GM12878 (cell line): Measurements from ENCODE around the gene FAM227A. TPM values are rescaled to one million over a fixed set of nuclear protein-coding genes. Genes with fewer than 3 reads are reported as not detected.
A peak's percentile ranks its signal among the peaks of the same experiment; 100 is the strongest.

Source experiments
- ATAC-seq: fragments of 200-7000 bp; cut with Tn5 transposase; 3 replicates; pipeline ENCODE4 v1.9.1; 2020; ENCODE audit warnings: mild to moderate bottlenecking, moderate library complexity
- BruUV-seq: library from RNA; stranded (reverse); fragments of 400-500 nt; replicated peaks from 2 replicates; lab custom pipeline; 2021; lab: Mats Ljungman, UMichigan
- CTCF ChIA-PET: fragments of 300-600 bp; sonication (Branson Sonifier 250); formaldehyde crosslinking; extraction: SDS; loops from one replicate; lab custom pipeline; 2021; ENCODE audit warnings: inconsistent platforms; lab: Yijun Ruan, JAX
- POLR2A ChIA-PET: fragments of 350-600 bp; formaldehyde crosslinking; extraction: SDS; loops from one replicate; lab custom pipeline; 2021; ENCODE audit warnings: inconsistent platforms; lab: Charles Lee
- RAD21 ChIA-PET: fragments of 300-600 bp; sonication (Branson Sonifier 250); formaldehyde crosslinking; loops from one replicate; lab custom pipeline; 2023; ENCODE audit warnings: antibody characterized with exemption; ENCODE audit not compliant: unreplicated experiment; lab: Charles Lee
- SMC1A ChIA-PET: fragments of 300-600 bp; sonication (Branson Sonifier 250); formaldehyde crosslinking; loops from one replicate; lab custom pipeline; 2023; ENCODE audit not compliant: unreplicated experiment, uncharacterized antibody; lab: Charles Lee
- DNase-seq: peaks from one replicate; pipeline ENCODE4 v3.0.0-alpha.2; 2011; ENCODE audit warnings: low read depth, low spot score
- FAIRE-seq: peaks from 3 replicates; lab custom pipeline; 2011; peaks lifted over from hg19 to GRCh38; lab: Jason Lieb, UNC
- H2AFZ ChIP-seq: 2 replicates; pipeline ENCODE4 v1.6.0; 2011; ENCODE audit warnings: low read depth, low read length, control low read depth; ENCODE audit not compliant: control insufficient read depth
- H3K27ac ChIP-seq: 2 replicates; pipeline ENCODE4 v1.5.1; 2011; ENCODE audit warnings: control low read depth; ENCODE audit not compliant: control insufficient read depth, insufficient read depth
- H3K27me3 ChIP-seq, 2 experiments: replicated peaks in 1 of 2; 2 replicates each; pipeline versions ENCODE4 v1.6.0 to v1.6.1; 2011; ENCODE audit warnings: low read length in 1 of 2; ENCODE audit not compliant: control insufficient read depth in 2 of 2, insufficient read depth in 2 of 2
- H3K36me3 ChIP-seq, 2 experiments: 2 replicates each; pipeline ENCODE4 v1.5.1; 2011; ENCODE audit warnings: low read length in 1 of 2; ENCODE audit not compliant: control insufficient read depth in 2 of 2, insufficient read depth in 2 of 2
- H3K4me1 ChIP-seq: 2 replicates; pipeline ENCODE4 v1.6.1; 2011; ENCODE audit warnings: mild to moderate bottlenecking, low read length, moderate library complexity, mixed read lengths; ENCODE audit not compliant: control insufficient read depth, insufficient read depth
- H3K4me2 ChIP-seq: 2 replicates; pipeline ENCODE4 v1.6.0; 2011; ENCODE audit warnings: control low read depth; ENCODE audit not compliant: control insufficient read depth, insufficient read depth
- H3K4me3 ChIP-seq: fragments of 200-600 bp; sonication (generic); 2 replicates; pipeline ENCODE4 v1.5.1; 2016
- H3K79me2 ChIP-seq: 2 replicates; pipeline ENCODE4 v1.6.0; 2011; ENCODE audit warnings: low read length; ENCODE audit not compliant: control insufficient read depth, insufficient read depth
- H3K9ac ChIP-seq: 2 replicates; pipeline ENCODE4 v1.8.0; 2011; ENCODE audit warnings: low read length, control low read depth, mixed read lengths; ENCODE audit not compliant: control insufficient read depth, insufficient read depth
- H3K9me3 ChIP-seq: replicated peaks from 3 replicates; pipeline ENCODE4 v1.5.1; 2011; ENCODE audit warnings: mild to moderate bottlenecking, low read length; ENCODE audit not compliant: control insufficient read depth, insufficient read depth
- H4K20me1 ChIP-seq: 2 replicates; pipeline ENCODE4 v1.6.0; 2011; ENCODE audit not compliant: control insufficient read depth, insufficient read depth
- CBFB ChIP-seq: IDR thresholded peaks from 2 replicates; pipeline ENCODE4 v1.6.1; 2016; ENCODE audit warnings: antibody characterized with exemption, low read depth
- CEBPB ChIP-seq, 2 experiments: fragments of 150-350 bp in 1 of 2; IDR thresholded peaks; 2 replicates each; pipeline ENCODE4 v1.6.1; 2012 to 2014; ENCODE audit warnings: low read depth in 2 of 2, low read length in 2 of 2, borderline replicate concordance in 1 of 2, inconsistent platforms in 1 of 2
- CREB1 ChIP-seq: IDR thresholded peaks from 2 replicates; pipeline ENCODE4 v1.6.1; 2012; ENCODE audit warnings: low read depth, mild to moderate bottlenecking, inconsistent platforms
- E2F4 ChIP-seq: IDR thresholded peaks from 2 replicates; pipeline ENCODE4 v1.6.1; 2012; ENCODE audit warnings: low read depth, low read length, improper control_type of control experiment
- POLR2A ChIP-seq: IDR thresholded peaks from 2 replicates; pipeline ENCODE4 v1.6.1; 2011; ENCODE audit warnings: low read depth, mild to moderate bottlenecking, low read length
- POU2F2 ChIP-seq: IDR thresholded peaks from 3 replicates; pipeline ENCODE4 v1.6.1; 2011; ENCODE audit warnings: low read depth, mild to moderate bottlenecking, low read length, borderline replicate concordance
- RB1 ChIP-seq: fragments of 450-650 bp; formaldehyde crosslinking; IDR thresholded peaks from 2 replicates; pipeline ENCODE4 v1.6.1; 2017; ENCODE audit warnings: mild to moderate bottlenecking, borderline replicate concordance
- SMC3 ChIP-seq: IDR thresholded peaks from 2 replicates; pipeline ENCODE4 v1.6.1; 2011; ENCODE audit warnings: low read length, improper control_type of control experiment, borderline replicate concordance
- SREBF1 ChIP-seq: IDR thresholded peaks from 2 replicates; pipeline ENCODE4 v1.6.1; 2012; ENCODE audit warnings: mild to moderate bottlenecking, low read length
- TAF1 ChIP-seq: IDR thresholded peaks from 2 replicates; pipeline ENCODE4 v1.6.1; 2011; ENCODE audit warnings: mild to moderate bottlenecking, low read depth, low read length, borderline replicate concordance
- TARDBP ChIP-seq: IDR thresholded peaks from 2 replicates; pipeline ENCODE4 v1.6.1; 2016; ENCODE audit warnings: borderline replicate concordance
- TBL1XR1 ChIP-seq: IDR thresholded peaks from 2 replicates; pipeline ENCODE4 v1.6.1; 2012; ENCODE audit warnings: low read depth, low read length, improper control_type of control experiment
- ZNF274 ChIP-seq: IDR thresholded peaks from one replicate; pipeline ENCODE4 v1.8.0; 2011; ENCODE audit not compliant: insufficient read length, insufficient read depth
- WGBS: methylation state at CpG from one replicate; pipeline ENCODE4 v1.1.6; 2016; ENCODE audit warnings: low lambda C conversion rate; ENCODE audit not compliant: insufficient replicate concordance, insufficient coverage; ENCODE audit errors: missing lambda C conversion rate; 5-methylcytosine and 5-hydroxymethylcytosine counted together
- in situ Hi-C: fragments of 300-500 bp; cut with MboI; formaldehyde crosslinking; loops from 9 replicates; pipeline ENCODE4 v1.14.3; 2018; ENCODE audit warnings: mixed read lengths
- intact Hi-C: fragments of 100-400 bp; cut with micrococcal nuclease; formaldehyde crosslinking; loops from one replicate; pipeline ENCODE4 v1.14.2; 2022; ENCODE audit not compliant: unreplicated experiment
- polyA plus RNA-seq, 11 experiments: library from polyadenylated mRNA; depleted of rRNA in 4 of 11; unstranded in 6 of 11; stranded (reverse) in 5 of 11; fragments of >200 nt; fragmentation: Nextera tagmentation in 4 of 11; fragmentation: Illumina TruSeq in 1 of 11; extraction: Ambion mirVana in 4 of 11; extraction: Trizol in 1 of 11; gene quantifications; 1 replicate in 1 of 11; 2 replicates in 10 of 11; pipeline versions ENCODE4 v1.2.1 to v1.2.3, GENCODE V29; 2011 to 2016; ENCODE audit warnings: inconsistent platforms in 2 of 11, missing spikeins in 2 of 11, low read depth in 1 of 11
- total RNA-seq, 4 experiments: library from RNA; depleted of rRNA in 3 of 4; stranded (reverse); fragments of >200 nt in 3 of 4; fragmentation: Illumina TruSeq in 1 of 4; extraction: Trizol in 1 of 4; gene quantifications; 2 replicates each; pipeline versions ENCODE4 v1.2.1 to v1.2.3, GENCODE V29; 2013 to 2021
- TF ChIP-seq, protein P1 (sequence below), 3 experiments: IDR thresholded peaks in 2 of 3; conservative IDR thresholded peaks in 1 of 3; 2 replicates each; pipeline ENCODE4 v1.5.1; 2011; ENCODE audit warnings: low read depth in 3 of 3, low read length in 3 of 3, mild to moderate bottlenecking in 3 of 3, control low read depth in 2 of 3, moderate library complexity in 2 of 3, inconsistent platforms in 1 of 3, mixed read lengths in 1 of 3; ENCODE audit not compliant: control insufficient read depth in 2 of 3, insufficient read depth in 1 of 3; ENCODE audit errors: extremely low read depth in 1 of 3
- TF ChIP-seq, protein P2 (sequence below): fragments of 450-650 bp; IDR thresholded peaks from 2 replicates; pipeline ENCODE4 v1.6.1; 2016; ENCODE audit warnings: mild to moderate bottlenecking

The FAM227A gene
- total and polyA plus RNA-seq, 10 of the 15 experiments (the other 5 are each of a cell fraction or from before 2014, with no cell fraction given): 0.02 to 0.59 (median 0.25) TPM

- TF ChIP-seq, protein P1, sequence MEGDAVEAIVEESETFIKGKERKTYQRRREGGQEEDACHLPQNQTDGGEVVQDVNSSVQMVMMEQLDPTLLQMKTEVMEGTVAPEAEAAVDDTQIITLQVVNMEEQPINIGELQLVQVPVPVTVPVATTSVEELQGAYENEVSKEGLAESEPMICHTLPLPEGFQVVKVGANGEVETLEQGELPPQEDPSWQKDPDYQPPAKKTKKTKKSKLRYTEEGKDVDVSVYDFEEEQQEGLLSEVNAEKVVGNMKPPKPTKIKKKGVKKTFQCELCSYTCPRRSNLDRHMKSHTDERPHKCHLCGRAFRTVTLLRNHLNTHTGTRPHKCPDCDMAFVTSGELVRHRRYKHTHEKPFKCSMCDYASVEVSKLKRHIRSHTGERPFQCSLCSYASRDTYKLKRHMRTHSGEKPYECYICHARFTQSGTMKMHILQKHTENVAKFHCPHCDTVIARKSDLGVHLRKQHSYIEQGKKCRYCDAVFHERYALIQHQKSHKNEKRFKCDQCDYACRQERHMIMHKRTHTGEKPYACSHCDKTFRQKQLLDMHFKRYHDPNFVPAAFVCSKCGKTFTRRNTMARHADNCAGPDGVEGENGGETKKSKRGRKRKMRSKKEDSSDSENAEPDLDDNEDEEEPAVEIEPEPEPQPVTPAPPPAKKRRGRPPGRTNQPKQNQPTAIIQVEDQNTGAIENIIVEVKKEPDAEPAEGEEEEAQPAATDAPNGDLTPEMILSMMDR (IDR thresholded peaks at IDR 0.05 in 2 of 3, conservative IDR thresholded peaks at IDR 0.05 in 1 of 3; ENCODE audit: control insufficient read depth in 2 of 3, extremely low read depth in 1 of 3, insufficient read depth in 1 of 3, low read depth in 3 of 3, low read length in 3 of 3): peak in 2 of 3 experiments; percentile 7 to 18; a peak in 2 of 6 replicates
- TF ChIP-seq, protein P2, sequence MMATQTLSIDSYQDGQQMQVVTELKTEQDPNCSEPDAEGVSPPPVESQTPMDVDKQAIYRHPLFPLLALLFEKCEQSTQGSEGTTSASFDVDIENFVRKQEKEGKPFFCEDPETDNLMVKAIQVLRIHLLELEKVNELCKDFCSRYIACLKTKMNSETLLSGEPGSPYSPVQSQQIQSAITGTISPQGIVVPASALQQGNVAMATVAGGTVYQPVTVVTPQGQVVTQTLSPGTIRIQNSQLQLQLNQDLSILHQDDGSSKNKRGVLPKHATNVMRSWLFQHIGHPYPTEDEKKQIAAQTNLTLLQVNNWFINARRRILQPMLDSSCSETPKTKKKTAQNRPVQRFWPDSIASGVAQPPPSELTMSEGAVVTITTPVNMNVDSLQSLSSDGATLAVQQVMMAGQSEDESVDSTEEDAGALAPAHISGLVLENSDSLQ: peak; percentile 53; the same call in 1 of the 2 replicates
Observed at GRCh38 chr22:38570779-38571364, 85.3 kb downstream of the FAM227A start (continued).

DNA sequence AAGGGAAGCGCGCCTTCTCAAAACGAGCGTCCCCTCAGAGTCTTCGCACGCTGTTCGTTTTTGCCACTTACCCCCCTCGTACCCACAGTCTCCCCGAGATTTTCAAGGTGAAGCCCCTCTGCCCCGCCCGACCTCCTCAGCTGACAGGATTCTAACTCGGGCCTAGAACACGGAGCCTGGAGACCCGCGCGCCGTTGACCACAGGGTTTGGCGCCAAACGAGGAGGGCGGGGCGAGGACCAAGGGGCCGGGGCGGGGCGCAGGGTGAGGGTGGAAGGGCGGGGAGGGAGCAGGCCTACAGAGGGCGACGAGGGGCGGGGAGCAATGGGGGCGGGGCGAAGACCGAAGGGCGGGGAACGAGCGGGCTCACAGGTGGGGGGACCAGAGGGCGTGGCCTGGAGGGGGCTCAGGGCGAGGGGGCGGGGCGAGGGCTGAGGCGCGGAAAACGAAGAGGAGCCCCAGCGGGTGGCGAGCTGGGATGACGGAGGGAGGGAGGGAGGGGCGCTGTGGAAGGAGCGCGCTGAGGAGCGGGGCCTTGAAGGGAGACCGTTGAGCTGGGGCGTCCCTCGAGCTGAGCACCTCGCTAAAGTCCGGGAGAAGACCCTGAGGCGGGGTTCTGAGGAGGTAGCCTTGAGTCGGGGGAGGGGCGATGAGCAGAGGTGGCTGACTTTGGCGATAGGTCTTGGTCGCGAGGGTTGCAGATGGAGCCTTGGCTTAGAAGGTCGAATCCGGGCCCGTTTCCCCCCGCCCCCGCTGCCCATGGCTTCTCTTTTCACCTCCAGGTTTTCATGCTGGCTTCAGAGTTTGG lies 86.0 kb downstream of the FAM227A start, which contains the start of gene DMC1:
Gene DMC1, minus strand, starts transcription at position 212 of the 807 bp plus-strand sequence. CDS start 1,927 bp downstream, outside the sequence.
- peak within 1 kb of the TSS; percentile 96 for H3K4me2 ChIP-seq
- ChIA-PET POLR2A (interaction anchor here (0.5 to 2.1 kb wide), 8 partner anchors 19 to 518 kb away, joined by 3 to 5 read pairs (median 4); no protein-coding TSS in a partner anchor), CTCF (interaction anchor here (1.2 to 5.3 kb wide), 5 partner anchors 59 to 516 kb away, joined by 4 to 75 read pairs (median 11); partner anchors contain the start of gene PICK1), SMC1A (interaction anchor here (0.7 to 2.9 kb wide), 7 partner anchors 28 to 518 kb away, joined by 3 to 22 read pairs (median 3); no protein-coding TSS in a partner anchor), RAD21 (interaction anchor here (0.9 to 4.9 kb wide), 5 partner anchors 67 to 517 kb away, joined by 3 to 49 read pairs (median 5); no protein-coding TSS in a partner anchor)
- no peaks in the 10 kb centered on the region for H3K79me2 ChIP-seq
- H3K4me3 ChIP-seq: peak within 1 kb of the TSS; percentile 77
- FAIRE-seq: peak; percentile 44
- H2AFZ ChIP-seq: peak within 1 kb of the TSS; percentile 97
- H3K9ac ChIP-seq: peak within 1 kb of the TSS; percentile 76
- H3K36me3 ChIP-seq: no peaks in the 10 kb centered on the region
- BruUV-seq: no TSS peak
- in situ Hi-C loops: loop anchor here (5.0 kb wide), 1 partner anchor 518 kb away; no protein-coding TSS in a partner anchor
- peak within 1 kb of the TSS; percentile 55 for H3K27ac ChIP-seq
- H3K4me1 ChIP-seq: peaks cover 7% of the 10 kb centered on the region; the same call in 1 of the 2 replicates
- H4K20me1 ChIP-seq: no peaks in the 10 kb centered on the region
- intact Hi-C loops: loop anchor here (1.0 to 10.0 kb wide), 5 partner anchors 65 to 513 kb away; partner anchors contain the start of gene PICK1
- no peaks in the 10 kb centered on the region for H3K9me3 ChIP-seq
- no peaks in the 10 kb centered on the region for H3K27me3 ChIP-seq
- ATAC-seq: peak; percentile 92
- peak; percentile 73 for DNase-seq
- under 1% methylated on average over 40 of the region's 64 CpGs for WGBS
- TF ChIP-seq TBL1XR1: no peak
- peak; percentile 49; the same call in 1 of the 3 replicates for TF ChIP-seq POU2F2
- TF ChIP-seq SMC3: no peak
- 0 out of 2 replicates have a peak, but pooled peaks have one; percentile 60 for TF ChIP-seq TARDBP
- 0 out of 2 replicates have a peak, but pooled peaks have one; percentile 58 for TF ChIP-seq E2F4
- TF ChIP-seq ZNF274: no peak
- TF ChIP-seq CREB1: peak; percentile 62; the same call in 1 of the 2 replicates
- TF ChIP-seq RB1: peak; percentile 98; the same call in 1 of the 2 replicates
- peak; percentile 71; the same call in 1 of the 2 replicates for TF ChIP-seq CBFB
- TF ChIP-seq CEBPB (IDR thresholded peaks at IDR 0.05; ENCODE audit: borderline replicate concordance in 1 of 2, low read depth in 2 of 2, low read length in 2 of 2): no peak
- peak; percentile 77 for TF ChIP-seq POLR2A
- TF ChIP-seq TAF1: peak; percentile 46; the same call in 1 of the 2 replicates
- no peak for TF ChIP-seq SREBF1
